ENCODE data around the gene PUM1.
"Not testable (repeated sequence)": the region's sequence is repeated elsewhere in the genome, so short reads cannot be mapped to it uniquely, and the experiment has no call there.

DNA sequence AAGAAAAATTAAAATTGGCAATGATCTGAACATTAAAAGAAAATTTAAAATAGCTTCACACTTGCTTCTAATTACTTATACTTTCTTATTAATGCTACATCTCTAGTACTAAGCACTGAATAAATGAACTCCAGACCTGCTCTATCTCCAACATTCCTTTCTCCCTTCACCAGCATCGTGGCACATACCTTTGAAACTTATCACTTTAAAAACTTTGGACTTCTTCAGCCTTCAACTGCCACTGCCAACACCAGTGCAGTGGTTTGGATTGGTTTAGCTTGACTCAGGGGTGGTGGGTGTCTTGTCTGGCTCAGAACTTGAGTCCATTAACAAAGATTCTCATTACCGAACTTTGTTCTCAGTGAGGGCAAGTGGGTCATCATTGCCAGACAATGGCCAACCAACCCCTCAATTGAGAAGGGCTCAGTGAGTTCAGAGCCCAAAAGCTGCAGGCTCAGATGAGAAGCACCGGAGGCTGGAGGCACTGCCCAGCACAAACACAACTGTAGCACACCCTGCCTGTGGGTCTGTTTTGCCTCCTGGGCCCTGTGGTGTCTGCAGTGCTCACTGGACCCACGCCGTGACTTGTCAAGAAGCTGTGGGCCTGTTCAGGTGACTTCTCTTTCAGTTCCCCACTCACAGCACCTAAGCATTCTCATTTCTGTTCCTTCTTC is 116.6 kb downstream of the PUM1 start:
- TF ChIP-seq, protein P1, sequence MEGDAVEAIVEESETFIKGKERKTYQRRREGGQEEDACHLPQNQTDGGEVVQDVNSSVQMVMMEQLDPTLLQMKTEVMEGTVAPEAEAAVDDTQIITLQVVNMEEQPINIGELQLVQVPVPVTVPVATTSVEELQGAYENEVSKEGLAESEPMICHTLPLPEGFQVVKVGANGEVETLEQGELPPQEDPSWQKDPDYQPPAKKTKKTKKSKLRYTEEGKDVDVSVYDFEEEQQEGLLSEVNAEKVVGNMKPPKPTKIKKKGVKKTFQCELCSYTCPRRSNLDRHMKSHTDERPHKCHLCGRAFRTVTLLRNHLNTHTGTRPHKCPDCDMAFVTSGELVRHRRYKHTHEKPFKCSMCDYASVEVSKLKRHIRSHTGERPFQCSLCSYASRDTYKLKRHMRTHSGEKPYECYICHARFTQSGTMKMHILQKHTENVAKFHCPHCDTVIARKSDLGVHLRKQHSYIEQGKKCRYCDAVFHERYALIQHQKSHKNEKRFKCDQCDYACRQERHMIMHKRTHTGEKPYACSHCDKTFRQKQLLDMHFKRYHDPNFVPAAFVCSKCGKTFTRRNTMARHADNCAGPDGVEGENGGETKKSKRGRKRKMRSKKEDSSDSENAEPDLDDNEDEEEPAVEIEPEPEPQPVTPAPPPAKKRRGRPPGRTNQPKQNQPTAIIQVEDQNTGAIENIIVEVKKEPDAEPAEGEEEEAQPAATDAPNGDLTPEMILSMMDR (IDR thresholded peaks at IDR 0.05), result not testable (repeated sequence)
- not testable (repeated sequence) for TF ChIP-seq POLR2A (IDR thresholded peaks at IDR 0.05; ENCODE audit: low read depth); EP300 (IDR thresholded peaks at IDR 0.05); POLR2AphosphoS5 (IDR thresholded peaks at IDR 0.05)

All from esophagus muscularis mucosa (tissue), 4 donors.